Measurements from ENCODE around the gene RBM28.

- TF ChIP-seq, protein P1, sequence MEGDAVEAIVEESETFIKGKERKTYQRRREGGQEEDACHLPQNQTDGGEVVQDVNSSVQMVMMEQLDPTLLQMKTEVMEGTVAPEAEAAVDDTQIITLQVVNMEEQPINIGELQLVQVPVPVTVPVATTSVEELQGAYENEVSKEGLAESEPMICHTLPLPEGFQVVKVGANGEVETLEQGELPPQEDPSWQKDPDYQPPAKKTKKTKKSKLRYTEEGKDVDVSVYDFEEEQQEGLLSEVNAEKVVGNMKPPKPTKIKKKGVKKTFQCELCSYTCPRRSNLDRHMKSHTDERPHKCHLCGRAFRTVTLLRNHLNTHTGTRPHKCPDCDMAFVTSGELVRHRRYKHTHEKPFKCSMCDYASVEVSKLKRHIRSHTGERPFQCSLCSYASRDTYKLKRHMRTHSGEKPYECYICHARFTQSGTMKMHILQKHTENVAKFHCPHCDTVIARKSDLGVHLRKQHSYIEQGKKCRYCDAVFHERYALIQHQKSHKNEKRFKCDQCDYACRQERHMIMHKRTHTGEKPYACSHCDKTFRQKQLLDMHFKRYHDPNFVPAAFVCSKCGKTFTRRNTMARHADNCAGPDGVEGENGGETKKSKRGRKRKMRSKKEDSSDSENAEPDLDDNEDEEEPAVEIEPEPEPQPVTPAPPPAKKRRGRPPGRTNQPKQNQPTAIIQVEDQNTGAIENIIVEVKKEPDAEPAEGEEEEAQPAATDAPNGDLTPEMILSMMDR (IDR thresholded peaks at IDR 0.05), result no peak
- no peak for TF ChIP-seq POLR2A (IDR thresholded peaks at IDR 0.05)
Measured at GRCh38 chr7:128271942-128272481, 71.7 kb downstream of the RBM28 start.
